MCF 10A (cell line): ENCODE data around the gene NSD1. TPM values are rescaled to one million over a fixed set of nuclear protein-coding genes. Genes with fewer than 3 reads are reported as not detected.
A peak's percentile ranks its signal among the peaks of the same experiment; 100 is the strongest.

Source experiments
- BruUV-seq: library from RNA; stranded (reverse); fragments of 400-500 nt; replicated peaks from 2 replicates; lab custom pipeline; 2021; lab: Mats Ljungman, UMichigan
- CTCF ChIA-PET: fragments of 300-600 bp; sonication (Branson Sonifier 250); formaldehyde crosslinking; extraction: SDS; loops from one replicate; lab custom pipeline; 2021; ENCODE audit warnings: antibody characterized with exemption, inconsistent platforms; lab: Yijun Ruan, JAX
- POLR2A ChIA-PET: fragments of 300-600, 350-650 bp; sonication (Branson Sonifier 250); formaldehyde crosslinking; extraction: SDS; loops from one replicate; lab custom pipeline; 2020; ENCODE audit warnings: antibody characterized with exemption, inconsistent platforms; lab: Yijun Ruan, JAX
- DNase-seq: peaks from one replicate; pipeline ENCODE4 v3.0.0-alpha.2; 2018; ENCODE audit not compliant: unreplicated experiment
- H3K27ac Mint-ChIP-seq: one replicate; pipeline ENCODE4 v1.8.0; 2022; ENCODE audit warnings: mild to moderate bottlenecking, low read depth, mixed read lengths; ENCODE audit not compliant: unreplicated experiment
- H3K27me3 Mint-ChIP-seq: one replicate; pipeline ENCODE4 v1.8.0; 2022; ENCODE audit warnings: mixed read lengths; ENCODE audit not compliant: insufficient read depth, unreplicated experiment
- H3K36me3 Mint-ChIP-seq: one replicate; pipeline ENCODE4 v1.8.0; 2022; ENCODE audit warnings: mild to moderate bottlenecking, moderate library complexity, mixed read lengths; ENCODE audit not compliant: insufficient read depth, unreplicated experiment
- H3K4me1 Mint-ChIP-seq: one replicate; pipeline ENCODE4 v1.8.0; 2022; ENCODE audit warnings: mixed read lengths; ENCODE audit not compliant: insufficient read depth, unreplicated experiment
- H3K4me3 Mint-ChIP-seq: one replicate; pipeline ENCODE4 v1.8.0; 2022; ENCODE audit warnings: mild to moderate bottlenecking, moderate library complexity, mixed read lengths; ENCODE audit not compliant: unreplicated experiment
- H3K9me3 Mint-ChIP-seq: one replicate; pipeline ENCODE4 v1.8.0; 2022; ENCODE audit warnings: mixed read lengths; ENCODE audit not compliant: unreplicated experiment
- CTCF ChIP-seq: fragments of 200-600 bp; IDR thresholded peaks from one replicate; pipeline ENCODE4 v1.8.0; 2022; ENCODE audit warnings: antibody characterized with exemption, mild to moderate bottlenecking; ENCODE audit not compliant: unreplicated experiment
- intact Hi-C: fragments of 100-400 bp; cut with micrococcal nuclease; formaldehyde crosslinking; loops from 2 replicates; pipeline ENCODE4 v1.14.1; 2022
- total RNA-seq: library from RNA; stranded (reverse); gene quantifications from 2 replicates; pipeline ENCODE4 v1.2.3, GENCODE V29; 2022

NSD1 gene
- total RNA-seq, 1 experiment from 2014 or later, result 110 TPM

GRCh38 chr5:177231479-177232250 is 98.1 kb downstream of the NSD1 start:
- no peak for DNase-seq
- Mint-ChIP-seq H3K4me3 (no peak overlapping the region), H3K9me3 (no peaks in the 10 kb centered on the region), H3K36me3 (peaks cover 66% of the 10 kb centered on the region), H3K4me1 (peaks cover 27% of the 10 kb centered on the region), H3K27ac (no peak overlapping the region), H3K27me3 (no peaks in the 10 kb centered on the region)
- ChIA-PET POLR2A (interaction anchor here (1.0 to 1.3 kb wide), 2 partner anchors 11 to 97 kb away, joined by 3 to 5 read pairs; no protein-coding TSS in a partner anchor), CTCF (interaction anchor here (0.6 to 2.5 kb wide), 3 partner anchors 23 to 119 kb away, joined by 3 to 8 read pairs (median 4); no protein-coding TSS in a partner anchor)
- TF ChIP-seq CTCF, result no peak
- no TSS peak for BruUV-seq
- intact Hi-C loops, result no loop called here

- no peaks in the 10 kb centered on the region for H3K9me3 Mint-ChIP-seq
- no peak for TF ChIP-seq CTCF
- no peak overlapping the region for H3K27ac Mint-ChIP-seq
- H3K4me1 Mint-ChIP-seq, result peaks cover 21% of the 10 kb centered on the region
- intact Hi-C loops, result no loop called here
- no peaks in the 10 kb centered on the region for H3K27me3 Mint-ChIP-seq
- H3K4me3 Mint-ChIP-seq, result no peak overlapping the region
- DNase-seq, result no peak
- peaks cover 72% of the 10 kb centered on the region for H3K36me3 Mint-ChIP-seq
- BruUV-seq, result no TSS peak
- POLR2A ChIA-PET, result interaction anchor here (0.7 to 1.3 kb wide), 2 partner anchors 61 to 98 kb away, joined by 3 to 5 read pairs; no protein-coding TSS in a partner anchor
- CTCF ChIA-PET, result interaction anchor here (1.6 to 2.5 kb wide), 3 partner anchors 12 to 120 kb away, joined by 3 to 8 read pairs (median 7); no protein-coding TSS in a partner anchor
Observed at GRCh38 chr5:177232358-177232757, 98.8 kb downstream of the NSD1 start.

GRCh38 chr5:177232761-177233160 is 99.2 kb downstream of the NSD1 start:
- intact Hi-C loops, result loop anchor here (1.0 kb wide), 1 partner anchor 118 kb away; no protein-coding TSS in a partner anchor

More at GRCh38 chr5:177232761-177233160, 99.2 kb downstream of the NSD1 start:
- ChIA-PET POLR2A (interaction anchor here (0.6 to 2.8 kb wide), 5 partner anchors 11 to 69 kb away, joined by 3 to 10 read pairs (median 3); no protein-coding TSS in a partner anchor), CTCF (interaction anchor here (0.6 to 2.5 kb wide), 5 partner anchors 12 to 122 kb away, joined by 3 to 8 read pairs (median 5); no protein-coding TSS in a partner anchor)
- no peaks in the 10 kb centered on the region for H3K9me3 Mint-ChIP-seq
- H3K36me3 Mint-ChIP-seq, result peaks cover 76% of the 10 kb centered on the region
- H3K27ac Mint-ChIP-seq, result peak overlapping the region; percentile 74
- H3K4me1 Mint-ChIP-seq, result peaks cover 21% of the 10 kb centered on the region
- TF ChIP-seq CTCF, result no peak
- no TSS peak for BruUV-seq
- H3K4me3 Mint-ChIP-seq, result no peak overlapping the region
- no peaks in the 10 kb centered on the region for H3K27me3 Mint-ChIP-seq
- DNase-seq, result peak; percentile 27
